ENCODE results near the gene HSF5. TPM values are rescaled to one million over a fixed set of nuclear protein-coding genes. Genes with fewer than 3 reads are reported as not detected.

The HSF5 gene
- total RNA-seq, 4 donors from 2014 or later, result under 0.01 to 0.13 TPM; not detected in 2

GRCh38 chr17:58480090-58480489 lies 8.1 kb downstream of the HSF5 start:
- DNase-seq (ENCODE audit: extremely low spot score), result no peak
- Histone ChIP-seq H3K4me1 (no peaks in the 10 kb centered on the region), H3K27me3 (no peaks in the 10 kb centered on the region), H3K27ac (replicated peaks in 1 of 4) (no peak overlapping the region), H3K9me3 (no peaks in the 10 kb centered on the region), H3K36me3 (no peaks in the 10 kb centered on the region), H3K4me3 (no peak overlapping the region)
- 81% methylated on average over 6 of the region's 6 CpGs for WGBS
- intact Hi-C loops (cut with DNase I), result no loop called here
- TF ChIP-seq, protein P1, sequence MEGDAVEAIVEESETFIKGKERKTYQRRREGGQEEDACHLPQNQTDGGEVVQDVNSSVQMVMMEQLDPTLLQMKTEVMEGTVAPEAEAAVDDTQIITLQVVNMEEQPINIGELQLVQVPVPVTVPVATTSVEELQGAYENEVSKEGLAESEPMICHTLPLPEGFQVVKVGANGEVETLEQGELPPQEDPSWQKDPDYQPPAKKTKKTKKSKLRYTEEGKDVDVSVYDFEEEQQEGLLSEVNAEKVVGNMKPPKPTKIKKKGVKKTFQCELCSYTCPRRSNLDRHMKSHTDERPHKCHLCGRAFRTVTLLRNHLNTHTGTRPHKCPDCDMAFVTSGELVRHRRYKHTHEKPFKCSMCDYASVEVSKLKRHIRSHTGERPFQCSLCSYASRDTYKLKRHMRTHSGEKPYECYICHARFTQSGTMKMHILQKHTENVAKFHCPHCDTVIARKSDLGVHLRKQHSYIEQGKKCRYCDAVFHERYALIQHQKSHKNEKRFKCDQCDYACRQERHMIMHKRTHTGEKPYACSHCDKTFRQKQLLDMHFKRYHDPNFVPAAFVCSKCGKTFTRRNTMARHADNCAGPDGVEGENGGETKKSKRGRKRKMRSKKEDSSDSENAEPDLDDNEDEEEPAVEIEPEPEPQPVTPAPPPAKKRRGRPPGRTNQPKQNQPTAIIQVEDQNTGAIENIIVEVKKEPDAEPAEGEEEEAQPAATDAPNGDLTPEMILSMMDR (IDR thresholded peaks at IDR 0.05), result no peak
- TF ChIP-seq EP300 (IDR thresholded peaks at IDR 0.05) (no peak), POLR2A (IDR thresholded peaks at IDR 0.05; ENCODE audit: low read depth) (no peak), POLR2AphosphoS5 (IDR thresholded peaks at IDR 0.05) (no peak)

DNA sequence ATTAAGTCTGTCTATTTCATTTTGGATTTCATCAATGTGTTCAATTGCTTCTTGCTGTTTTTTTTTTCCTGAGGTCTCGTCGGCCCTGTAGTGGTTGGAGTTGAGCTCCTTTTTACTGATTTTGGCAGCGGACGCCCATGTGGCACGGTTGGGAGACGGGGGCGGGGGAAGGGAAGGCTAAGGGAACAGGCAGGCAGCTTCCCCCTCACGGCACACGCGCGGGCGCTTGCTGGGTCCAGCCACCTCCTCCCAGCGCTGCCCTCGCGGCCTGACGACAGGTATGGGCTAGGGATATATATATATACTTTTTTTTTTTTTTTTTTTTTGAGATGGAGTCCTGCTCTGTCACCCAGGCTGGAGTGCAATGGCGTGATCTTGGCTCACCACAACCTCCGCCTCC lies 11.4 kb downstream of the HSF5 start:
- intact Hi-C loops (cut with DNase I), result no loop called here
- no peak for DNase-seq (ENCODE audit: extremely low spot score)
- Histone ChIP-seq H3K4me1 (no peaks in the 10 kb centered on the region), H3K27ac (replicated peaks in 1 of 4) (no peak overlapping the region), H3K9me3 (no peaks in the 10 kb centered on the region), H3K36me3 (no peaks in the 10 kb centered on the region), H3K4me3 (no peak overlapping the region), H3K27me3 (no peaks in the 10 kb centered on the region)
- 80% methylated on average over 18 of the region's 18 CpGs for WGBS
- TF ChIP-seq EP300 (IDR thresholded peaks at IDR 0.05) (no peak), POLR2AphosphoS5 (IDR thresholded peaks at IDR 0.05) (no peak), POLR2A (IDR thresholded peaks at IDR 0.05; ENCODE audit: low read depth) (no peak)
- TF ChIP-seq, protein P1 (IDR thresholded peaks at IDR 0.05), result no peak

- TF ChIP-seq POLR2AphosphoS5 (IDR thresholded peaks at IDR 0.05) (no peak), EP300 (IDR thresholded peaks at IDR 0.05) (no peak), POLR2A (IDR thresholded peaks at IDR 0.05; ENCODE audit: low read depth) (no peak)
- TF ChIP-seq, protein P1 (IDR thresholded peaks at IDR 0.05), result no peak
- no peak overlapping the region for H3K27ac ChIP-seq (replicated peaks in 1 of 4)
- no peaks in the 10 kb centered on the region for H3K27me3 ChIP-seq
- no peaks in the 10 kb centered on the region for H3K4me1 ChIP-seq
- H3K9me3 ChIP-seq, result no peaks in the 10 kb centered on the region
- no peak overlapping the region for H3K4me3 ChIP-seq
- DNase-seq (ENCODE audit: extremely low spot score), result no peak
- intact Hi-C loops (cut with DNase I), result no loop called here
- H3K36me3 ChIP-seq, result no peaks in the 10 kb centered on the region
These were observed 12.2 kb downstream of the HSF5 start for GRCh38 chr17:58475985-58476384.

DNA sequence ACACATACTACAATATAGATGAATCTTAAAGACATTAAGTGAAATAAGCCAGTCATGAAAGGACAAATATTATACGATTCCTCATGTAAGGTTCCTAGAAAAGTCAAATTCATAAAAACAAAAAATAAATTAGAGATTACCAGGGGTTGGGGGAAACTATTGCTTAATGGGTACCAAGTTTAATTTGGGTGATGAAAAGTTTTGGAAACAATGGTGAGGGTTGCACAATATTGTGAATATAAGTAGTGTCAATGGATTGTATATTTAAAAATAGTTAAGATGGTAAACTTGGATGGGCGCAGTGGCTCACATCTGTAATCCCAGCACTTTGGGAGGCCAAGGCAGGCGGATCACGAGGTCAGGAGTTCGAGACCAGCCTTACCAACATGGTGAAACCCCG lies 17.9 kb downstream of the HSF5 start:
- Histone ChIP-seq H3K4me1 (no peaks in the 10 kb centered on the region), H3K4me3 (no peak overlapping the region), H3K27me3 (peaks cover 0 to 7% (median 0%) of the 10 kb centered on the region in 4 donors), H3K27ac (replicated peaks in 1 of 4) (no peak overlapping the region), H3K36me3 (no peaks in the 10 kb centered on the region), H3K9me3 (no peaks in the 10 kb centered on the region)
- WGBS, result 94% methylated on average over 6 of the region's 6 CpGs
- no peak for TF ChIP-seq POLR2A (IDR thresholded peaks at IDR 0.05; ENCODE audit: low read depth)
- no peak for TF ChIP-seq POLR2AphosphoS5 (IDR thresholded peaks at IDR 0.05)
- no peak for TF ChIP-seq EP300 (IDR thresholded peaks at IDR 0.05)
- TF ChIP-seq, protein P1 (IDR thresholded peaks at IDR 0.05), result no peak
- no peak for DNase-seq (ENCODE audit: extremely low spot score)
- intact Hi-C loops (cut with DNase I), result no loop called here

DNA sequence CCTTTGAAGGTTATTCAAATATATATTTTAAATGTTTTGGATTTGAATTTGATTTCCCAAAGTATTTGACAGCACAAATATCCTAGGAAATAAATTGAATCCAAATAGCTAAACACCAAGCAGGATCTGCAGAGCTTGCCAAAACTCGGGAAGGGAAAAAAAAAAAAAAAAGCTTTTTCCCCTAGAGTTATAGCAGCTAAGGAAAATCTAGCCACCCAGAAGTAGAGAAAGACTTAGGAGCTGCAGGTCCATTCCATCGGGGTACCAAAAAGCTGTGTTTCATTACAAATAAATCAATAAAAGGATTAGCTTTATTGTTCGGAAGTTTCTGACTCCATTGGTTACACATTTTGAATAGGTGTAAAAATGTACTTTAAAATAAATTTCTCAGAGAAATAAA lies 19.3 kb downstream of the HSF5 start:
- no peaks in the 10 kb centered on the region for H3K36me3 ChIP-seq
- WGBS, result 63% methylated on average over 3 of the region's 3 CpGs
- TF ChIP-seq POLR2A (IDR thresholded peaks at IDR 0.05; ENCODE audit: low read depth) (no peak), POLR2AphosphoS5 (IDR thresholded peaks at IDR 0.05) (no peak), EP300 (IDR thresholded peaks at IDR 0.05) (no peak)
- TF ChIP-seq, protein P1 (IDR thresholded peaks at IDR 0.05), result no peak
- H3K27me3 ChIP-seq, result peaks cover 0 to 7% (median 0%) of the 10 kb centered on the region in 4 donors
- no peaks in the 10 kb centered on the region for H3K9me3 ChIP-seq
- no peaks in the 10 kb centered on the region for H3K4me1 ChIP-seq
- DNase-seq (ENCODE audit: extremely low spot score), result no peak
- H3K4me3 ChIP-seq, result no peak overlapping the region
- intact Hi-C loops (cut with DNase I), result no loop called here
- H3K27ac ChIP-seq (replicated peaks in 1 of 4), result no peak overlapping the region

Measured in esophagus muscularis mucosa (tissue), 4 donors.